Endothelial cell of umbilical vein (primary cell): ENCODE results near the gene CCDC9B. TPM values are rescaled to one million over a fixed set of nuclear protein-coding genes. Genes with fewer than 3 reads are reported as not detected.

Experiments
- BruUV-seq: library from RNA; stranded (reverse); fragments of 400-500 nt; replicated peaks from 2 replicates; lab custom pipeline; 2021; lab: Mats Ljungman, UMichigan
- CTCF ChIA-PET: fragments of 300-600, 350-600 bp; sonication (Branson Sonifier 250); formaldehyde crosslinking; loops from one replicate; lab custom pipeline; 2021; ENCODE audit warnings: antibody characterized with exemption, inconsistent platforms; lab: Charles Lee
- POLR2A ChIA-PET: fragments of 300-600, 350-600 bp; sonication (Branson Sonifier 250); formaldehyde crosslinking; loops from one replicate; lab custom pipeline; 2021; ENCODE audit warnings: antibody characterized with exemption, inconsistent platforms; lab: Charles Lee
- DNase-seq: peaks from one replicate; pipeline ENCODE4 v3.0.0-alpha.2; 2011; ENCODE audit warnings: low read depth, low spot score
- FAIRE-seq: peaks from 2 replicates; lab custom pipeline; 2011; peaks lifted over from hg19 to GRCh38; lab: Jason Lieb, UNC
- H2AFZ ChIP-seq: 2 replicates; pipeline ENCODE4 v1.6.0; 2012; ENCODE audit warnings: low read depth, low read length, control low read depth, inconsistent platforms
- H3K27ac ChIP-seq: 2 replicates; pipeline ENCODE4 v1.5.1; 2011; ENCODE audit warnings: low read depth, mild to moderate bottlenecking, control low read depth, low read length, moderate library complexity; ENCODE audit not compliant: insufficient read depth
- H3K27me3 ChIP-seq, 2 experiments: 2 replicates each; pipeline versions ENCODE4 v1.6.0 to v1.6.1; 2011; ENCODE audit warnings: low read length in 2 of 2, mixed read lengths in 1 of 2; ENCODE audit not compliant: control insufficient read depth in 2 of 2, insufficient read depth in 2 of 2
- H3K36me3 ChIP-seq, 2 experiments: 2 replicates in 1 of 2; 3 replicates in 1 of 2; pipeline ENCODE4 v1.5.1; 2011; ENCODE audit warnings: low read length in 2 of 2, mild to moderate bottlenecking in 1 of 2, moderate library complexity in 1 of 2; ENCODE audit not compliant: control insufficient read depth in 2 of 2, insufficient read depth in 2 of 2; ENCODE audit errors: extremely low read depth in 1 of 2
- H3K4me1 ChIP-seq: 3 replicates; pipeline ENCODE4 v1.5.1; 2011; ENCODE audit warnings: mild to moderate bottlenecking, low read length; ENCODE audit not compliant: control insufficient read depth, insufficient read depth; ENCODE audit errors: extremely low read depth
- H3K4me2 ChIP-seq: 2 replicates; pipeline ENCODE4 v1.6.1; 2011; ENCODE audit warnings: low read length, control low read depth, mixed read lengths; ENCODE audit not compliant: insufficient read depth
- H3K4me3 ChIP-seq, 3 experiments: fragments of 200-600 bp in 1 of 3; sonication (generic), shearing (Covaris generic) in 1 of 3; replicated peaks in 1 of 3; 2 replicates each; pipeline ENCODE4 v1.5.1; 2011 to 2016; ENCODE audit warnings: control low read depth in 3 of 3, low read length in 3 of 3, mild to moderate bottlenecking in 2 of 3, inconsistent platforms in 1 of 3, low read depth in 1 of 3, moderate library complexity in 1 of 3; ENCODE audit not compliant: insufficient read depth in 1 of 3
- H3K79me2 ChIP-seq: 2 replicates; pipeline ENCODE4 v1.6.0; 2012; ENCODE audit warnings: low read length, inconsistent platforms; ENCODE audit not compliant: control insufficient read depth, insufficient read depth
- H3K9ac ChIP-seq: replicated peaks from 2 replicates; pipeline ENCODE3; 2011; ENCODE audit warnings: low read length, control low read depth; ENCODE audit not compliant: insufficient read depth; ENCODE audit errors: extremely low read depth
- H3K9me1 ChIP-seq: replicated peaks from 3 replicates; pipeline ENCODE4 v1.6.0; 2011; ENCODE audit warnings: mild to moderate bottlenecking, low read length; ENCODE audit not compliant: control insufficient read depth, insufficient read depth; ENCODE audit errors: extremely low read depth
- H3K9me3 ChIP-seq: replicated peaks from 2 replicates; pipeline ENCODE4 v1.5.1; 2012; ENCODE audit warnings: low read length, inconsistent platforms; ENCODE audit not compliant: control insufficient read depth, insufficient read depth
- H4K20me1 ChIP-seq: replicated peaks from 2 replicates; pipeline ENCODE3; 2011; ENCODE audit warnings: mild to moderate bottlenecking, low read length; ENCODE audit not compliant: control insufficient read depth, insufficient read depth; ENCODE audit errors: extremely low read depth
- FOS ChIP-seq: IDR thresholded peaks from 2 replicates; pipeline ENCODE4 v1.6.1; 2011; ENCODE audit warnings: mild to moderate bottlenecking, low read length, moderate library complexity, borderline replicate concordance; ENCODE audit not compliant: insufficient read depth
- POLR2A ChIP-seq: IDR thresholded peaks from 2 replicates; pipeline ENCODE4 v1.6.1; 2012; ENCODE audit warnings: low read depth, mild to moderate bottlenecking, control low read depth, low read length
- POLR2AphosphoS5 ChIP-seq: IDR thresholded peaks from 2 replicates; pipeline ENCODE4 v1.6.1; 2012; ENCODE audit warnings: low read depth, mild to moderate bottlenecking, control low read depth, low read length, moderate library complexity; ENCODE audit not compliant: insufficient read depth
- dilution Hi-C: fragments of 300-500 bp; cut with MboI; formaldehyde crosslinking; loops from one replicate; pipeline ENCODE4 v1.15.0; 2019; ENCODE audit warnings: low sequenced_read_pairs; ENCODE audit not compliant: extremely low pct_ligation_motif_present
- intact Hi-C: fragments of 100-400 bp; cut with micrococcal nuclease; formaldehyde crosslinking; loops from one replicate; pipeline ENCODE4 v1.10.0; 2022
- polyA plus RNA-seq, 4 experiments: library from polyadenylated mRNA; depleted of rRNA in 3 of 4; stranded (reverse) in 3 of 4; unstranded in 1 of 4; fragments of >200 nt; gene quantifications; 2 replicates each; pipeline versions ENCODE4 v1.2.1 to v1.2.3, GENCODE V29; 2011 to 2012; ENCODE audit warnings: missing spikeins in 1 of 4
- total RNA-seq: library from RNA; stranded (reverse); gene quantifications from 2 replicates; pipeline ENCODE4 v1.2.3, GENCODE V29; 2021
- TF ChIP-seq, protein P1 (sequence below), 2 donors: IDR thresholded peaks; 1 replicate in 1 of 2; 2 replicates in 1 of 2; pipeline ENCODE4 v1.5.1; 2011; ENCODE audit warnings: low read length in 2 of 2, mild to moderate bottlenecking in 2 of 2, moderate library complexity in 2 of 2, control low read depth in 1 of 2, inconsistent platforms in 1 of 2, low read depth in 1 of 2; ENCODE audit not compliant: insufficient read depth in 1 of 2; ENCODE audit errors: extremely low read depth in 1 of 2

CCDC9B gene
- total and polyA plus RNA-seq, 2 donors (not counting 3 experiments of a cell fraction or from before 2014, with no cell fraction given) = 7.6 to 46.0 TPM

DNA sequence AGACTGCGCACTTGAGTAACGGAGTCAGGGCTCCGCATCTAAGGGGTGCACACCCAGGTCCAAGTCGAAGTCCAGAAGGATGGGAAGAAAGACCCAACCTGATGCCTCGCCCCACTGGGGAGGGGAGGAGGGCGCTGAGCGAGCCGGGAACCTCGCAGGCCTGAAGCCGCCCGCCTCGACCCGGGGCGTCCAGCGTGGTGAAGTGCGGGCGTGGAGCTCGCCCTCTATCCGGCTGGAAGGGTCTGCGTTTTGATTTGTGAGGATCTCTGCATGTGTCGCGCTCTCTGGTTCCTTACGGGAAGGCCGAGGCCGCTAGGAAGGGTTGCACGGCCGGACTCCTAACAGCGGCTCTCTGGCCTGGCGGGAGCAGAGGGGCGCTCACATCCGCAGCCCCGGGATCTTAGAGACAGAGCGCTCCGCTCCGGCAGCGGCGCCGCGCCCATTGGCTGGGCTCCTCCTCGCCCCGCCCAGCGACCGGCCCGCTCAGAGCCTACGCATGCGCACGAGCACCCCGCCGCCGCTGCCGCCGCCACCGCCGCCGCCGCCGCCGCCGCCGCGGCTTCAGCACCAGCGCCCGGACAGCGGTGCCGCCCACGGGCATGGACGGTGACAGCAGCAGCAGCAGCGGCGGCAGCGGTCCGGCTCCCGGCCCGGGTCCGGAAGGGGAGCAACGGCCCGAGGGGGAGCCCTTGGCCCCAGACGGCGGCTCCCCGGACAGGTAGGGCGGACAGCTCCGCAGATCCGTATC, 17.2 kb upstream of the CCDC9B start, which contains the start of gene DISP2:
TSS of gene DISP2 (plus strand) at position 497 of the 748 bp plus-strand sequence. CDS start at position 600, 103 bp downstream.
- no peak within 1 kb of the TSS for H3K9ac ChIP-seq
- ChIA-PET CTCF (interaction anchor here (1.1 to 6.4 kb wide), 9 partner anchors 11 to 501 kb away, joined by 3 to 82 read pairs (median 4); partner anchors contain the start of gene CCDC9B), POLR2A (interaction anchor here (0.6 kb wide), 1 partner anchor 25 kb away, joined by 3 read pairs; no protein-coding TSS in a partner anchor)
- intact Hi-C loops (loop anchor here (1.0 kb wide), 2 partner anchors 10 to 35 kb away; partner anchors contain the start of gene INAFM2), dilution Hi-C loops (no loop called here)
- H4K20me1 ChIP-seq = no peaks in the 10 kb centered on the region
- no TSS peak for BruUV-seq
- H3K9me1 ChIP-seq = no peaks in the 10 kb centered on the region
- peak within 1 kb of the TSS; percentile 86 for H3K4me2 ChIP-seq
- peak within 1 kb of the TSS; percentile 97 for H2AFZ ChIP-seq
- peaks cover 9 to 13% of the 10 kb centered on the region in 2 experiments for H3K27me3 ChIP-seq
- H3K79me2 ChIP-seq = no peaks in the 10 kb centered on the region
- FAIRE-seq = peak; percentile 35
- peak within 1 kb of the TSS; percentile 35 to 54 (median 41) for H3K4me3 ChIP-seq
- H3K27ac ChIP-seq = no peak within 1 kb of the TSS
- TF ChIP-seq FOS (no peak), POLR2AphosphoS5 (no peak), POLR2A (no peak)
- TF ChIP-seq, protein P1, sequence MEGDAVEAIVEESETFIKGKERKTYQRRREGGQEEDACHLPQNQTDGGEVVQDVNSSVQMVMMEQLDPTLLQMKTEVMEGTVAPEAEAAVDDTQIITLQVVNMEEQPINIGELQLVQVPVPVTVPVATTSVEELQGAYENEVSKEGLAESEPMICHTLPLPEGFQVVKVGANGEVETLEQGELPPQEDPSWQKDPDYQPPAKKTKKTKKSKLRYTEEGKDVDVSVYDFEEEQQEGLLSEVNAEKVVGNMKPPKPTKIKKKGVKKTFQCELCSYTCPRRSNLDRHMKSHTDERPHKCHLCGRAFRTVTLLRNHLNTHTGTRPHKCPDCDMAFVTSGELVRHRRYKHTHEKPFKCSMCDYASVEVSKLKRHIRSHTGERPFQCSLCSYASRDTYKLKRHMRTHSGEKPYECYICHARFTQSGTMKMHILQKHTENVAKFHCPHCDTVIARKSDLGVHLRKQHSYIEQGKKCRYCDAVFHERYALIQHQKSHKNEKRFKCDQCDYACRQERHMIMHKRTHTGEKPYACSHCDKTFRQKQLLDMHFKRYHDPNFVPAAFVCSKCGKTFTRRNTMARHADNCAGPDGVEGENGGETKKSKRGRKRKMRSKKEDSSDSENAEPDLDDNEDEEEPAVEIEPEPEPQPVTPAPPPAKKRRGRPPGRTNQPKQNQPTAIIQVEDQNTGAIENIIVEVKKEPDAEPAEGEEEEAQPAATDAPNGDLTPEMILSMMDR (IDR thresholded peaks at IDR 0.05; ENCODE audit: extremely low read depth in 1 of 2, insufficient read depth in 1 of 2, low read depth in 1 of 2, low read length in 2 of 2) = no peak
- H3K4me1 ChIP-seq = peaks cover 8% of the 10 kb centered on the region
- peak; percentile 84 for DNase-seq
- no peaks in the 10 kb centered on the region for H3K9me3 ChIP-seq
- no peaks in the 10 kb centered on the region for H3K36me3 ChIP-seq
